HG03378 (cell line): ENCODE measurements around the gene DEDD.

Experiments used
- ATAC-seq: cut with Tn5 transposase; IDR thresholded peaks from one replicate; pipeline ENCODE4 v1.9.1; 2021; ENCODE audit warnings: mild to moderate bottlenecking, moderate library complexity; ENCODE audit not compliant: unreplicated experiment

Gene DEDD

DNA sequence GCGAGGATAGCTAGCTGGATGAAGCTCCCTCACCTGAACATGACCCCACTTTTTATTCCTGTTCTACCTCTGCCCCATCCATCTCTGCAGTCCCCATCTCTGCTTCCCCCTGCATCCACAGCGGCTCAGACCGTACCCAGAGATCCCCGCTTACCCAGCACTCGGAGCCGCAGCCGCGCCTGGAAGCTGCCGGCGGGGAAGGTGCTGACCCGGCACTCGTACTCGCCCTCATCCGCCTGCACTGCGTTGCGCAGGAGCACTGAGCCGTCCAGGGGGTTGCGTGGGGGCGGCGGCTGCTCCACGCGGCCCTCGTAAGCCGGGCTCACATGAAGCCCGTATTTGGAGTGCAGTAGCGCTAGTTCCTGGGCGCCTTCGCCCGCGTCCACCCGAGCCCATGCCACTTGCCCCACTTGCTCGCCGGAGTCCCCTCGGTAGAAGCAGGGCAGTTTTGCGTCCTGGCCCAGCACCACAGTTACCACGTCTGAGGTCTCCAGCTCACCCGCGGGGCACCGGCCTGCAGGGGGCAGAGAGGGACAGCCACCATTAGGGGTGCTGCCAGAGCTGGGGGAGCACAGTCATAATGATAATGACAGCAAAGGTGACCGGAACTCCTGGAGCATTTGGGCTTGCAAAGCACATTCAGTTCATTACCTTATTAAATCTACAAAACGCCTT lies 52.9 kb downstream of the DEDD start:
- ATAC-seq, result no peak

DNA sequence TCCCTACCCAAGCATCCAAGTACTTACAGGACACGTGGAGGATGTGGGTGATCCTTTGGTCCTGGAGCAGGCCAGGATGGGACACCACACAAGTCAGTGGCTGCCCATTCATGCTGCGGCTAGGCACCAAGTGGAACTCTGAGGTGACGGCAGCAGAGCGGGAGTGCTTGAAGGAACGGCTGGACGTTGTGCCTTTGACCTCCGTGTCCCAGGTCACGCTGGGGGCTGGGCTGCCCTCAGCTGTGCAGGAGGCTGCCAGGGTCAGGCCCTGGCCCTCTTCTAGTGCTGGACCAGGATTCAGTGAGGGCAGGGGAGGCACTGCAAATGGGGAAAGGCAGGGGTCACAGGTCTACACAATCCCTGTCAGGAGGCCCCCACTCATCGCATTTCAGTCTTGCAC lies 55.0 kb downstream of the DEDD start:
- ATAC-seq, result no peak

DNA sequence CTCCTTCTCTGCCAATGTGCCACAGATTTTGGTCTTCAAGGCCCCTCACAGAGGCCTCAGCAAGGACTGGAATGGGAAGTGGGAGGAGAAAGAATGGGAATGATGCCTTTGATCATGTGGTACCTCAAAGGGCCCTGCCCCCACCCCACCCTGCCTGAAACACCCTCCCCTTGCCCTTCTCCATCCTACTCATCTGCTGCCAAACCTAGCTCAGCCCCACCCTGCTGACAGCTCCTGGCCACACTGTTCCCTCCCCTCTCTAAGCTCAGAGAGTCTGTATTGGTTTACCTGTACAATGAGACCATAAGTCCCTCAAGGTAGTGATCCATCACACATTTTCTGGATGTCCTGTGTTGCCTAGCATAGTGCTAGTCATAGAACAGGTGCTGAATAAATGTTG lies 56.1 kb downstream of the DEDD start:
- ATAC-seq, result no peak

GRCh38 chr1:161074676-161075368 lies 57.6 kb downstream of the DEDD start:
- no peak for ATAC-seq

- ATAC-seq, result no peak
Measured at GRCh38 chr1:161073474-161074121, 58.9 kb downstream of the DEDD start.

DNA sequence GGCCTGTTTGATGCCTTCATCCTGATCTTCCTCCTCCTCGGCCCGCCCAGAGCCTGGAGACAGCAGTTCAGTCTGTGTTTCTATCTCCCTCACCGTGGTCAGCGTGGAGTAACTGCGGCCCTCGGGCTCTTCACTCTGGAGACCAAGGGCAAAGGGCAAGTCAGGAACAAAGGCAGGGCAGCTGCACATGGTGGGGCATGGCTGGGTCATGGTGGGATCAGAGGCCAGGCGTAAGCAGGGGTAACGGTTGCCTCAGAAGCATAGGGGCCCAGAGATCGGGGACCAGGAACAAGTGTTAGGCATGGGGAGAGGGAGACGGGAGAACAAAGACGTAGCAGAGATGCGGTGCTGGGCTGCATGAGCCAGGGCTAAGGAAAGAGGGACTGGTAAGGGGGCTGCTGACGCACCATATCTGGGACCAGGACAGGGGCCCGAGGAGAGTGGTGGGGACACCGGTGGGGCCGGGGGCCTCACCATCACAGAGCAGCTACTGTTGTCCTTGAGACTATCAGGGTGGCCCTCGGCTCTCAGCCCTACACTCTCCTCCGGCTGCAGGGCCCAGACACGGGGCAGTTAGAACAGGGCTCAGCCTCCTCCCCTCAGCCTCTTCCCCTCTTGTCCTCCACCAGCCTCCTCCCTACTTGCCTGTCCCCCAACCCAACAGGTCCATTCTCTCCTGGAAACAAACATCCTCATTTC lies 59.6 kb downstream of the DEDD start:
- no peak for ATAC-seq

DNA sequence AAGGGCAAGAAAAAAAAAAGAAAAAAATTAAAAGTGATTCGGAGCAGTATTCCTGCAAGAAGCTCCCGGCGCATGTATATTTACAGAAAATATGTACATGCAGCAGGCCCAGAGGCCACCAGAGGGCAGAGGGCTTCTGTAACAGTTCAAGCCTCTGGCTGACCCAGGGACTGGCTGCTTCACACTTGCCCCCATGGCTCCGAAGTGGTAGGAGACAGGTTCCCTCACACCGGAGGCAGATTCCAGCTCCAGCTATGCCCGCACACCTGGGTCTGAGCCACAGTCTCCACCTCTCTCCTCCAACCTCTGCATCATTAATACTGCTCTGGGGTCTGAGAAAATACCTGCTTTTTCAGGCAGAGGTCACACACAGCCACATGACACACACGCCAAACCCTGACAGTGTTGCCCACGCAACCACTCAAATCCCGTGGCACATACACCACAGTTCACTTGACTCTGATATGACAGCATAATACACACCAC lies 60.5 kb downstream of the DEDD start:
- no peak for ATAC-seq
